HepG2 (cell line): ENCODE data around the gene WDR59. TPM values are rescaled to one million over a fixed set of nuclear protein-coding genes. Genes with fewer than 3 reads are reported as not detected.

Experiments
- ARID5B ChIP-seq: IDR thresholded peaks from 2 replicates; pipeline ENCODE4 v1.4.0; 2020; ENCODE audit warnings: mild to moderate bottlenecking, missing genetic modification reagents
- ATF3 ChIP-seq: sonication (generic); formaldehyde crosslinking; IDR thresholded peaks from 2 replicates; pipeline ENCODE4 v1.4.0; 2020; ENCODE audit warnings: missing genetic modification reagents
- ATM ChIP-seq: fragments of 450-650 bp; IDR thresholded peaks from 2 replicates; pipeline ENCODE4 v1.7.1; 2017; ENCODE audit warnings: mild to moderate bottlenecking, borderline replicate concordance
- HMG20A ChIP-seq: IDR thresholded peaks from 2 replicates; pipeline ENCODE4 v1.6.1; 2016; ENCODE audit warnings: borderline replicate concordance
- LCORL ChIP-seq, 2 experiments: fragments of 450-650 bp in 1 of 2; sonication (generic) in 1 of 2; formaldehyde crosslinking in 1 of 2; IDR thresholded peaks; 2 replicates each; pipeline versions ENCODE4 v1.5.0 to v1.6.1; 2017 to 2020; ENCODE audit warnings: antibody characterized with exemption in 1 of 2, missing genetic modification reagents in 1 of 2
- MBNL3 ChIP-seq: fragments of 250-450 bp; sonication (Bioruptor Pico); conservative IDR thresholded peaks from 2 replicates; pipeline ENCODE4 v1.8.0; 2022; ENCODE audit warnings: mild to moderate bottlenecking, inconsistent platforms
- NFRKB ChIP-seq: fragments of 450-650 bp; IDR thresholded peaks from 2 replicates; pipeline ENCODE4 v1.6.1; 2017
- NR1H2 ChIP-seq: sonication (generic); formaldehyde crosslinking; IDR thresholded peaks from 2 replicates; pipeline ENCODE4 v1.8.1; 2022; ENCODE audit warnings: low read depth, missing genetic modification reagents, borderline replicate concordance
- RELA ChIP-seq: sonication (generic); formaldehyde crosslinking; IDR thresholded peaks from 2 replicates; pipeline ENCODE4 v1.4.0; 2020; ENCODE audit warnings: missing genetic modification reagents
- SALL1 ChIP-seq: sonication (generic); formaldehyde crosslinking; IDR thresholded peaks from 2 replicates; pipeline ENCODE4 v1.8.0; 2022; ENCODE audit warnings: mild to moderate bottlenecking, missing genetic modification reagents
- SMAD3 ChIP-seq: sonication (generic); formaldehyde crosslinking; IDR thresholded peaks from 2 replicates; pipeline ENCODE4 v1.4.0; 2020; ENCODE audit warnings: missing genetic modification reagents
- SNAPC5 ChIP-seq: sonication (generic); formaldehyde crosslinking; IDR thresholded peaks from 2 replicates; pipeline ENCODE4 v1.8.1; 2023; ENCODE audit warnings: mild to moderate bottlenecking, missing genetic modification reagents, borderline replicate concordance
- SSRP1 ChIP-seq: IDR thresholded peaks from 2 replicates; pipeline ENCODE4 v1.6.1; 2016; ENCODE audit warnings: control low read depth
- ZNF136 ChIP-seq: sonication (generic); formaldehyde crosslinking; IDR thresholded peaks from 2 replicates; pipeline ENCODE4 v1.8.1; 2022; ENCODE audit warnings: low read depth, mild to moderate bottlenecking, moderate library complexity, missing genetic modification reagents
- ZNF264 ChIP-seq: sonication (generic); formaldehyde crosslinking; IDR thresholded peaks from 2 replicates; pipeline ENCODE4 v1.4.0; 2020; ENCODE audit warnings: missing genetic modification reagents
- ZNF44 ChIP-seq: sonication (generic); formaldehyde crosslinking; IDR thresholded peaks from 2 replicates; pipeline ENCODE4 v1.5.1; 2020; ENCODE audit warnings: mild to moderate bottlenecking, missing genetic modification reagents
- ZNF451 ChIP-seq: sonication (generic); formaldehyde crosslinking; IDR thresholded peaks from 2 replicates; pipeline ENCODE4 v1.5.0; 2020; ENCODE audit warnings: mild to moderate bottlenecking, missing genetic modification reagents
- ZNF614 ChIP-seq: IDR thresholded peaks from 2 replicates; pipeline ENCODE4 v1.6.1; 2018; ENCODE audit warnings: missing biosample characterization, missing genetic modification reagents, inconsistent platforms, borderline replicate concordance
- ZNF788 ChIP-seq: sonication (generic); formaldehyde crosslinking; IDR thresholded peaks from 2 replicates; pipeline ENCODE4 v1.5.0; 2020; ENCODE audit warnings: mild to moderate bottlenecking, missing genetic modification reagents, borderline replicate concordance
- polyA plus RNA-seq, 8 experiments: library from polyadenylated mRNA; depleted of rRNA in 3 of 8; stranded (reverse) in 7 of 8; unstranded in 1 of 8; fragments of >200 nt; fragmentation: Illumina TruSeq in 4 of 8; extraction: Trizol in 4 of 8; gene quantifications; 2 replicates each; pipeline versions ENCODE4 v1.2.1 to v1.2.3, GENCODE V29; 2011 to 2016; ENCODE audit warnings: low read depth in 4 of 8, missing spikeins in 1 of 8, mixed read lengths in 1 of 8; ENCODE audit not compliant: insufficient read depth in 1 of 8
- total RNA-seq, 5 experiments: library from RNA; depleted of rRNA; stranded (reverse); fragments of >200 nt; fragmentation: Illumina TruSeq; extraction: Trizol; gene quantifications; 2 replicates each; pipeline ENCODE4 v1.2.3, GENCODE V29; 2016; ENCODE audit warnings: low read depth in 1 of 5
- TF ChIP-seq, protein P1 (sequence below): sonication (generic); formaldehyde crosslinking; IDR thresholded peaks from 2 replicates; pipeline ENCODE4 v1.9.0; 2021; ENCODE audit warnings: missing genetic modification reagents, mild to moderate bottlenecking, borderline replicate concordance
- TF ChIP-seq, protein P2 (sequence below): sonication (generic); formaldehyde crosslinking; IDR thresholded peaks from 2 replicates; pipeline ENCODE4 v1.4.0; 2020; ENCODE audit warnings: missing genetic modification reagents

Gene WDR59
- total and polyA plus RNA-seq, 2 of the 13 experiments (the other 11 are each of a cell fraction or from before 2014, with no cell fraction given), result 65.2 to 306 TPM

GRCh38 chr16:74984529-74985296 lies at the start of gene WDR59 (continued):
- TF ChIP-seq SALL1 (CRISPR knock-in tag) (peak; percentile 62), ZNF451 (CRISPR knock-in tag) (0 out of 2 replicates have a peak, but pooled peaks have one; percentile 50), HMG20A (CRISPR knock-in tag) (no peak), ARID5B (CRISPR knock-in tag) (peak; percentile 6; the same call in 1 of the 2 replicates), ZNF136 (CRISPR knock-in tag) (peak; percentile 88; the same call in 1 of the 2 replicates), LCORL (IDR thresholded peaks at IDR 0.05) (no peak), LCORL (CRISPR knock-in tag; IDR thresholded peaks at IDR 0.05) (peak; percentile 66; the same call in 1 of the 2 replicates), ZNF788 (CRISPR knock-in tag) (peak; percentile 40), SSRP1 (CRISPR knock-in tag) (0 out of 2 replicates have a peak, but pooled peaks have one; percentile 26), NFRKB (no peak), ZNF614 (CRISPR knock-in tag) (peak; percentile 10; the same call in 1 of the 2 replicates), ATF3 (CRISPR knock-in tag) (peak; percentile 45; the same call in 1 of the 2 replicates), MBNL3 (no peak), ZNF264 (CRISPR knock-in tag) (0 out of 2 replicates have a peak, but pooled peaks have one; percentile 15), NR1H2 (CRISPR knock-in tag) (peak; percentile 86; the same call in 1 of the 2 replicates), RELA (0 out of 2 replicates have a peak, but pooled peaks have one; percentile 69), ZNF44 (CRISPR knock-in tag) (peak; percentile 64; the same call in 1 of the 2 replicates), SMAD3 (CRISPR knock-in tag) (peak; percentile 36; the same call in 1 of the 2 replicates), SNAPC5 (CRISPR knock-in tag) (no peak), ATM (no peak)
- TF ChIP-seq, protein P1, sequence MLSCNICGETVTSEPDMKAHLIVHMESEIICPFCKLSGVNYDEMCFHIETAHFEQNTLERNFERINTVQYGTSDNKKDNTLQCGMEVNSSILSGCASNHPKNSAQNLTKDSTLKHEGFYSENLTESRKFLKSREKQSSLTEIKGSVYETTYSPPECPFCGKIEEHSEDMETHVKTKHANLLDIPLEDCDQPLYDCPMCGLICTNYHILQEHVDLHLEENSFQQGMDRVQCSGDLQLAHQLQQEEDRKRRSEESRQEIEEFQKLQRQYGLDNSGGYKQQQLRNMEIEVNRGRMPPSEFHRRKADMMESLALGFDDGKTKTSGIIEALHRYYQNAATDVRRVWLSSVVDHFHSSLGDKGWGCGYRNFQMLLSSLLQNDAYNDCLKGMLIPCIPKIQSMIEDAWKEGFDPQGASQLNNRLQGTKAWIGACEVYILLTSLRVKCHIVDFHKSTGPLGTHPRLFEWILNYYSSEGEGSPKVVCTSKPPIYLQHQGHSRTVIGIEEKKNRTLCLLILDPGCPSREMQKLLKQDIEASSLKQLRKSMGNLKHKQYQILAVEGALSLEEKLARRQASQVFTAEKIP (CRISPR knock-in tag), result no peak
- TF ChIP-seq, protein P2, sequence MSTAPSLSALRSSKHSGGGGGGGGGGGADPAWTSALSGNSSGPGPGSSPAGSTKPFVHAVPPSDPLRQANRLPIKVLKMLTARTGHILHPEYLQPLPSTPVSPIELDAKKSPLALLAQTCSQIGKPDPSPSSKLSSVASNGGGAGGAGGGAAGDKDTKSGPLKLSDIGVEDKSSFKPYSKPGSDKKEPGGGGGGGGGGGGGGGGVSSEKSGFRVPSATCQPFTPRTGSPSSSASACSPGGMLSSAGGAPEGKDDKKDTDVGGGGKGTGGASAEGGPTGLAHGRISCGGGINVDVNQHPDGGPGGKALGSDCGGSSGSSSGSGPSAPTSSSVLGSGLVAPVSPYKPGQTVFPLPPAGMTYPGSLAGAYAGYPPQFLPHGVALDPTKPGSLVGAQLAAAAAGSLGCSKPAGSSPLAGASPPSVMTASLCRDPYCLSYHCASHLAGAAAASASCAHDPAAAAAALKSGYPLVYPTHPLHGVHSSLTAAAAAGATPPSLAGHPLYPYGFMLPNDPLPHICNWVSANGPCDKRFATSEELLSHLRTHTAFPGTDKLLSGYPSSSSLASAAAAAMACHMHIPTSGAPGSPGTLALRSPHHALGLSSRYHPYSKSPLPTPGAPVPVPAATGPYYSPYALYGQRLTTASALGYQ (CRISPR knock-in tag), result no peak
